Upper lobe of right lung (tissue), 1 donor: Measurements from ENCODE around the gene TACC3. TPM values are rescaled to one million over a fixed set of nuclear protein-coding genes. Genes with fewer than 3 reads are reported as not detected.

ENCODE experiments used
- ATAC-seq: fragments of 200-7000 bp; cut with Tn5 transposase; one replicate; pipeline ENCODE4 v1.9.1; 2020; ENCODE audit warnings: mild to moderate bottlenecking, moderate library complexity
- DNase-seq: peaks from one replicate; pipeline ENCODE4 v3.0.0-alpha.2; 2020
- H3K27ac ChIP-seq: fragments of 200-600 bp; one replicate; pipeline ENCODE4 v1.8.0; 2022
- H3K27me3 ChIP-seq: fragments of 200-600 bp; one replicate; pipeline ENCODE4 v1.8.0; 2022; ENCODE audit warnings: mild to moderate bottlenecking
- H3K36me3 ChIP-seq: fragments of 200-600 bp; one replicate; pipeline ENCODE4 v1.8.0; 2022
- H3K4me1 ChIP-seq: fragments of 200-600 bp; one replicate; pipeline ENCODE4 v1.8.0; 2022
- H3K4me3 ChIP-seq: fragments of 200-600 bp; one replicate; pipeline ENCODE4 v1.8.0; 2022; ENCODE audit warnings: mild to moderate bottlenecking
- H3K9me3 ChIP-seq: fragments of 200-600 bp; one replicate; pipeline ENCODE4 v1.8.0; 2022
- intact Hi-C: fragments of 100-400 bp; cut with DNase I; formaldehyde crosslinking; loops from one replicate; pipeline ENCODE4 v1.11.0; 2022
- total RNA-seq: library from RNA; stranded (reverse); fragmentation: NEBNext Ultra II Directional; extraction: Animal tissue kit (Norgen Biotek cat#: 25700); gene quantifications from one replicate; pipeline ENCODE4 v1.2.1, GENCODE V29; 2021
- TF ChIP-seq, protein P1 (sequence below): fragments of 200-600 bp; IDR thresholded peaks from one replicate; pipeline ENCODE4 v1.8.0; 2022; ENCODE audit warnings: antibody characterized with exemption
- donor health status: DM: no; HTN: yes; CAD: no; lungs with severe emphysema.

Gene TACC3
- total RNA-seq, 1 donor from 2014 or later, result 13.3 TPM

DNA sequence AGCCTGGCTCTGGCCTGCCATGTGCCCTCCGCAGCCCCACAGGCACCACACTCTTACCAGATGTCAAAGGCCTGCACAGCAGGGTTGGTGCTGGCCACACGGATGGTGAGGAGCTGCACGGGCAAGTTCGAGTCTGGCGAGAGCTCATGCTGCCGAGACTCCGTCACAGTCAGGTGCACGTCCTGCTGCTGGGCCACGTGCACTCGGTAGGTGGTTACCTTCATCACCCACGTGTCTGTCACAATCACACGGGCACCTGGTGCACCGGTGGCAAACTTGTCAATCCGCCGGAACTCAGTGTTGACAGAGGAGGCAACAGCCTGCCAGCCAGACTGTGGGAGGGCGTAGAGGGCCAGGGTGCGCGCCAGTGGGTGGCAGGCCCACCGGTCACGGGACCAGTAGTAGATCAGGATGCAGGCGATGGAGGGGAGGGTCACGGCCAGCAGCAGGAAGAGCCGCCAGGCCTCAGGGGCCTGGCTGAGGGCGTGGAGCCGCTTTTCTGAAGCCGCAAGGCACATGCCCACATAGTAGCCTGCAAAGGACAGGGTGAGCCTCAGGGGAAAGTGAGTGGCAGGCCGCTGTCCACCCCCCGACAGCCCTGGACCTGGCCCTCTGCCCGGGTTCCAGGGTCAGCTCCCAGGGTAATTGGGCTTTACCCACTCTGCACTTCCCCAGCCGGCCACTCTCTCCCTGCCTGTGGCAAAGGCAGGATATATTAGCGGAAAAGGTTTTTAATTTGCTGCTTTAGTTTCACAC, 3.0 kb upstream of the TACC3 start:
- Histone ChIP-seq H3K4me1 (peaks cover 40% of the 10 kb centered on the region), H3K4me3 (no peak overlapping the region), H3K36me3 (peaks cover 20% of the 10 kb centered on the region), H3K27me3 (no peaks in the 10 kb centered on the region), H3K9me3 (no peaks in the 10 kb centered on the region), H3K27ac (no peak overlapping the region)
- peak; percentile 50 for DNase-seq
- intact Hi-C loops, result no loop called here
- TF ChIP-seq, protein P1, sequence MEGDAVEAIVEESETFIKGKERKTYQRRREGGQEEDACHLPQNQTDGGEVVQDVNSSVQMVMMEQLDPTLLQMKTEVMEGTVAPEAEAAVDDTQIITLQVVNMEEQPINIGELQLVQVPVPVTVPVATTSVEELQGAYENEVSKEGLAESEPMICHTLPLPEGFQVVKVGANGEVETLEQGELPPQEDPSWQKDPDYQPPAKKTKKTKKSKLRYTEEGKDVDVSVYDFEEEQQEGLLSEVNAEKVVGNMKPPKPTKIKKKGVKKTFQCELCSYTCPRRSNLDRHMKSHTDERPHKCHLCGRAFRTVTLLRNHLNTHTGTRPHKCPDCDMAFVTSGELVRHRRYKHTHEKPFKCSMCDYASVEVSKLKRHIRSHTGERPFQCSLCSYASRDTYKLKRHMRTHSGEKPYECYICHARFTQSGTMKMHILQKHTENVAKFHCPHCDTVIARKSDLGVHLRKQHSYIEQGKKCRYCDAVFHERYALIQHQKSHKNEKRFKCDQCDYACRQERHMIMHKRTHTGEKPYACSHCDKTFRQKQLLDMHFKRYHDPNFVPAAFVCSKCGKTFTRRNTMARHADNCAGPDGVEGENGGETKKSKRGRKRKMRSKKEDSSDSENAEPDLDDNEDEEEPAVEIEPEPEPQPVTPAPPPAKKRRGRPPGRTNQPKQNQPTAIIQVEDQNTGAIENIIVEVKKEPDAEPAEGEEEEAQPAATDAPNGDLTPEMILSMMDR, result no peak
- ATAC-seq, result no peak

DNA sequence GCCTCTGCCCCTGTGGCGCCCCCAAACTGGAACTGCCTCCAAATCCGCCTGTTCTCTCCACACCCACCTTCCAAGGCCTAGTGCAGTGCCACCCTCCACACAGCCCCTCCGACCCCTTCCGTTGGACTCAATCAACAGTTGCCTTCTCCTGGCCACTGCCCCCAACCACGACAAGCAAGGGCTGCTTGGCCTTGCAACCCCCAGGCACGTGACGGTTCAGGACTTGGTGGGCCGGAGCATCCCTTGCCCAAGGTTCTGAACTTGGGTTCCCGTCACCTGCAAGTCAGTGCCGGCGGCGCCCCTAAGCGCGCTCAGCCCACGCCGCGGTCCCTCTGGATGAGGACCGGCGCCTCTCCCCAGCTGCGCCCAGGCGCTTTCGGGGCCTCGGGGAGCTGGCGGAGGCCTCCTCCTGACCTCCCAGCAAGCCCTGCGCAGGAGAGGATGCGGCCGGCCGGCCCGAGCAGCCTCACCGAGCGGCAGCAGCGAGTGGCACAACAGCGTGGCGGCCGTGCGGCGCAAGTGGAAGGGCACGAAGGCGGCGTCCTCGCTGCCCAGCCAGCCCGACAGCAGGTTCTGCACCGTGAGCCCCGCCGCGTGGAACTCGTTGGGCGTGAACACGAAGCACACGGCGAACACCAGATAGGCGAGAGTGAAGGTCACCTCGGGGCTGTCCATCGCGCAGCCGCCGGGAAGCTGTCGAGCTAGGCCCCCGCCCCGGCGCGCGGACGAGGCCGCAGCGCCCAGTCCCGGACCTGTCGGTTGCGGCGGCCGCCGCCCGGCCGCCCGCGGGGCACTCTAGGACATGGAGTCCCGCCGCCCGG, 948 bp upstream of the TACC3 start:
- DNase-seq (peak; percentile 84), ATAC-seq (peak; percentile 52)
- Histone ChIP-seq H3K4me3 (peak overlapping the region; percentile 89), H3K4me1 (peaks cover 21% of the 10 kb centered on the region), H3K27me3 (no peaks in the 10 kb centered on the region), H3K36me3 (peaks cover 20% of the 10 kb centered on the region), H3K27ac (peak overlapping the region; percentile 91), H3K9me3 (no peaks in the 10 kb centered on the region)
- intact Hi-C loops, result no loop called here
- TF ChIP-seq, protein P1, result no peak

DNA sequence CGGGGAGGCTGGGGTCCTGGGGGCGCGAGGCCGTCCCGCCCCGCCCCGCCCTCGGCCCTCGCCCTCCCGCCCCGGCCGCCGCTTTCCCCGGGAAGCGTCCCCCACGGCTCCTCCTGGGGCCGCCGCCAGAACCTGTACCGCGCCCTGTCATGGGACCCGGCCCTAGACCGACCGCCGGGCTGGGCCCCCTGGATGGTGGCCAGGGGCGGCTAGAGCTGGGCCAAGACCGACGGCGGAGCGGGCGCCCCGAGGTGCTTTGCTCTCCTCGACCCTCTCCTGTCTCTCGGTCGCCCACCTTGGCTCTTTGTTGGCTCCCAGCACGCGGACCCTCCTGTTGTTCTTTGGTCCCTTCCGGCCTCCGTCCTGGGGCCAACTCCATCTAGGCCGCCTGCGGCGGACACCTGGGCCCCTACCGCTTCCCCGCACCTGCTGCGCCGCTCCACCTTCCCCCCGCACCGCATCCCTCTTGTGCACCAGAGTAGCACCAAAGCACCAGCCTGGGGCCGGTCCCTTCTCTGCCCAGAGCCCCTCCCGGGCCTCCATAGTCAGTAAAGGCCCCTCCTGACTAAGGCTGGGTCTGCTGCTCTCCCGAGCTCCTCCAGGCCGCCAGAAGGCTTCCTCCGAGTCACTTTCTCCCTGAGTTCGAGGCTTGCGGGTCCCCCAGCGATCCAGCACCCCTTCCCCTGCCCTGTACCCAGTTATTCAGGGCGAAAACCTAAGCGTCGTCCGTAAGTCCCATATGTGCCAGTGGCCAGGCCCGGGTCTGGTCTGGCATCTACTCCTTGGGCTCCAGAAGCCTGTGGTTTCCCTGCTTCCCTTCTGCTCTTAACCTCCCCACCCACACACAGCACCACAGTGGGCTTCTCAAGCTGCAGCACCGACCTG, 587 bp downstream of the TACC3 start:
- H3K36me3 ChIP-seq, result peaks cover 17% of the 10 kb centered on the region
- intact Hi-C loops, result no loop called here
- peaks cover 27% of the 10 kb centered on the region for H3K4me1 ChIP-seq
- TF ChIP-seq, protein P1, result no peak
- DNase-seq, result no peak
- no peaks in the 10 kb centered on the region for H3K27me3 ChIP-seq
- ATAC-seq, result no peak
- H3K9me3 ChIP-seq, result no peaks in the 10 kb centered on the region
- peak overlapping the region; percentile 75 for H3K27ac ChIP-seq
- peak overlapping the region; percentile 89 for H3K4me3 ChIP-seq

DNA sequence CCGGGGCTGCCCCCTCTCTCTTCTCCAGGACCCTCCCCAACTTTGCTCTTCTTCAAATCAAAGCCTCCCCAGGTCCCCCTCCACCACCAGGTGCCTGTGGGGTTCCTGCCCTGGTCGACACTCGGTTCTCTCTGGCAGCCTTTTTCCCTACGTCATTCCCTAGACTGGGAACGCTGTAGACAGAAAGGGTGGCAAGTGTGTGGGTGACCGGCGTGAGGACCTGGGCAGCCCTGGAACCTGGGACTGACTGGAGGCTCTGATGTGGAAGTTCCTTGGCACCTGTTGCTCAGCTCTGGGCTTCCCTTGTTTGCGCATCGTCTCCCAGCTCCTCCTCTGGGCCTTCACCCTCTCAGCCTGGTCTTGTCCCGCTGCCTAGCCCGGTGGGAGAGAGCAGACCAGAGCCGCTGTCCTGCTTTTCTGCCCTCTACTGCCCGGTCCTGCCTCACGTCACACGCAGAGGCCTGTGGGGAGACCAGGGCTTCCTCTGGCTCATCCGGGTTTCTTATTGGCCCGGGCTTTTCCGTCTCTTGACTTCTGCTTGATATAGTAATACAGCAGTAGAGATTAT, 1.3 kb downstream of the TACC3 start:
- H3K27ac ChIP-seq, result peak overlapping the region; percentile 75

More for the DNA sequence above, 1.3 kb downstream of the TACC3 start:
- intact Hi-C loops, result no loop called here
- TF ChIP-seq, protein P1, result no peak
- no peaks in the 10 kb centered on the region for H3K9me3 ChIP-seq
- peaks cover 10% of the 10 kb centered on the region for H3K36me3 ChIP-seq
- no peak overlapping the region for H3K4me3 ChIP-seq
- peaks cover 31% of the 10 kb centered on the region for H3K4me1 ChIP-seq
- DNase-seq (no peak), ATAC-seq (no peak)
- no peaks in the 10 kb centered on the region for H3K27me3 ChIP-seq
